T-helper 1 cell treated with Interleukin-12 subunit alpha and Interleukin-12 subunit beta and Interleukin-4 antibody, amounts not matched to agents 30 μg/mL and 1 μg/mL, for 36 hours (primary cell): Measurements from ENCODE around the gene CKS2.
A peak's percentile ranks its signal among the peaks of the same experiment; 100 is the strongest.
"Not testable (repeated sequence)": the region's sequence is repeated elsewhere in the genome, so short reads cannot be mapped to it uniquely, and the experiment has no call there.

Experiments
- H3K27ac Mint-ChIP-seq: one replicate; pipeline ENCODE4 v1.8.0; 2021; ENCODE audit warnings: mild to moderate bottlenecking, mixed read lengths
- H3K27me3 Mint-ChIP-seq: one replicate; pipeline ENCODE4 v1.8.0; 2021; ENCODE audit warnings: low read depth, mixed read lengths
- H3K36me3 Mint-ChIP-seq: one replicate; pipeline ENCODE4 v1.8.0; 2021; ENCODE audit warnings: low read depth, mixed read lengths
- H3K4me1 Mint-ChIP-seq: one replicate; pipeline ENCODE4 v1.8.0; 2021; ENCODE audit warnings: low read depth, mixed read lengths
- H3K4me3 Mint-ChIP-seq: one replicate; pipeline ENCODE4 v1.8.0; 2021; ENCODE audit warnings: mild to moderate bottlenecking, moderate library complexity, mixed read lengths
- H3K9me3 Mint-ChIP-seq: one replicate; pipeline ENCODE4 v1.8.0; 2021; ENCODE audit warnings: mixed read lengths

The CKS2 gene

DNA sequence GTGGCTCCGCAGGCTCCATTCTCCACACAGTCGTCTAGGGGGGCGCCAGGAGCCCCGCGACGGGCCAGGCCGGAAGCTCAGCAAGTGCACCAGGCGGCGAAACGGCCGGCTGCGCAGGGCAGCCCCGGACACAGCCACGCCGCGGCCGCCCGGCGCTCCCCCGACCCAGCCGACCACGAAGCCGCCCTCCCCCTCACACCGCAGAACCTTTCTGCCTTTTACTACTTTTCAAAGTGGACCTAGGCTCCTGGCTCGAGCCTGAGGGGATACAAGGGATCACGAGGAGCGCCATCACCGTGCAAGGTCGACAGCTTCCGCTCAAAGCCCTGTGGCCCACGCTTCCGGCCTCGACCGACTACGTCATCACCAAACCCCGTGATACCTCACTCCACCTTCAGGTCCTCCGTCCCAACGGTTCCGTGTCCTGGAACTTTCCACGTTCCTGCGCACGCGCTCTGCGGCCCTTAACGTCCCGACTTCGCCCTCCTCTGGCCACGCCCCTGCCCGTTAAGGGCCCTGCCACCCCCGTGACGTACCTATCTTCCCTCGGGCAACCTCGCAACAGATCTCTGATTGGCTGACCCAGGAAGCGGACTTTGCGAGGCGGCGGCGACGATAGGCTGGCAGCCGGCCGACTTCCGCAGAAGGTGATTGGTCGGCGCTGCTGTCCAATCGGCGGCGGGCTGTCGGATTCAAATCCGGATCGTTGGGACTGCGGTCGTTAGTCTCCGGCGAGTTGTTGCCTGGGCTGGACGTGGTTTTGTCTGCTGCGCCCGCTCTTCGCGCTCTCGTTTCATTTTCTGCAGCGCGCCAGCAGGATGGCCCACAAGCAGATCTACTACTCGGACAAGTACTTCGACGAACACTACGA is at the start of gene CKS2:
TSS of gene CKS2 (plus strand) at position 721 of the 871 bp plus-strand sequence. CDS start at position 819, 98 bp downstream.
- H3K27me3 Mint-ChIP-seq: peaks cover 6% of the 10 kb centered on the region
- peak within 1 kb of the TSS; percentile 100 for H3K27ac Mint-ChIP-seq
- peak within 1 kb of the TSS; percentile 98 for H3K4me3 Mint-ChIP-seq
- no peaks in the 10 kb centered on the region for H3K9me3 Mint-ChIP-seq
- peaks cover 41% of the 10 kb centered on the region for H3K4me1 Mint-ChIP-seq
- peaks cover 19% of the 10 kb centered on the region for H3K36me3 Mint-ChIP-seq

DNA sequence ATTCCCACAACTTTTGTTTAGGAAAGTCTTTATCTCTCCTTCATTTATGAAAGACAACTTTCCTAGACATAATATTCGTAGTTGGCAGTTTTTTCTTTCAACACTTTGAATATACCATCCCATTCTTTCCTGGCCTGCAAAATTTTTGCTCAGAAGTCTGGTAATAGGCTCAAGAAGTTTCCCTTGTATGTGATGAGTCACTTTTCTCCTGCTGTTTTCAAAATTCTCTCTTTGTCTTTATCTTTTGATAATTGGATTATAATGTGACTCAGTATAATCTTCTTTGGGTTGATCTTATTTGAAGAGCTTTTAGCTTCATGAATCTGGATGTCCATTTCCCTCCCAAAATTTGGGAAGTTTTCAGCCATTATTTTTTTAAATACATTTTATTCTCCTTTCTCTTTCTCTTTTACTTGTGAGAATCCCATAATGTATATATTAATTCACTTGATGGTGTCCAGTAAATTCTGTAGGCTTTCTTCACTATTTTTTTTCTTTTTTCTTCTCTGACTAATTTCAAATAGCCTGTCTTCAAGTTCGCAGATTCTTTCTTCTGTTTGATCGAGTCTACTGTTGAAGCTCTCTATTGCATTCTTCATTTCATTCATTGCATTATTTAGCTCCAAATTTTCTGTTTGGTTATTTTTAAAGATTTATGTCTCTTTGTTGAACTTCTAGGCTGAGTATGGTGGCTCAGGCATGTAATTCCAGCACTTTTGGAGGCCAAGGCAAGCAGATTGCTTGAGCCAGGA is 37.3 kb upstream of the CKS2 start:
- Mint-ChIP-seq H3K9me3 (peaks cover 45% of the 10 kb centered on the region), H3K4me3 (no peak overlapping the region), H3K36me3 (peaks cover 8% of the 10 kb centered on the region), H3K27ac (no peak overlapping the region), H3K27me3 (peaks cover 28% of the 10 kb centered on the region), H3K4me1 (peaks cover 11% of the 10 kb centered on the region)

DNA sequence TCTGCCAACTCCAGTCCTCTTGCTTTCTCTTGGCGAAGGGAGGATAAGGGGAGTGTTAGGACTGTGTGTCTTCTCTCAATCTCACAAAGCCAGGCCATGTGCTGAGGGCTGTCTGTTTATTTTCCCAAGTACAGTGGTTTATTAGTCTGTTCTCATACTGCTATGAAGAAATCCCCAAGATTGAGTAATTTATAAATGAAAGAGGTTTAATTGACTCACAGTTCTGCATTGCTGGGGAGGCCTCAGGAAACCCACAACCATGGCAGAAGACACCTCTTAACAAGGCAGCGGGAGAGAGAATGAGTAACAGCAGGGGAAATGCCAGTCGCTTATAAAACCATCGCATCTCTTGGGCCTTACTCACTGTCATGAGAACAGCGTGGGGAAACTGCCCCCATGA is 36.2 kb upstream of the CKS2 start:
- Mint-ChIP-seq H3K9me3 (peaks cover 45% of the 10 kb centered on the region), H3K4me1 (peaks cover 14% of the 10 kb centered on the region), H3K36me3 (peaks cover 8% of the 10 kb centered on the region), H3K27ac (no peak overlapping the region), H3K4me3 (no peak overlapping the region), H3K27me3 (peaks cover 27% of the 10 kb centered on the region)

DNA sequence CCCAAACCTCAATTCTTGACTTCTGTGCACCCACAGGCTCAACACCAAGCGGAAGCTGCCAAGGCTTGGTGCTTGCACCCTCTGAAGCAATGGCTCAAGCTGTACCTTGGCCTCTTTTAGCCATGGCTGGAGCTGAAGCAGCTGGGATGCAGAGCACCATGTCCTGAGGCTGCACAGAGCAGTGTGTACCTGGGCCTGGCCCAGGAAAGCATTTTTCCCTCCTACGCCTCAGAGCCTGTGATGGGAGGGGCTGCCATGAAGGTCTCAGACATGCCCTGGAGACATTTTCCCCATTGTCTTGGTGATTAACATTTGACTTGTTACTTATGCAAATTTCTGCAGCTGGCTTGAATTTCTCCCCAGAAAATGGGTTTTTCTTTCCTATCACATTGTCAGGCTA is 35.0 kb upstream of the CKS2 start:
- peaks cover 45% of the 10 kb centered on the region for H3K9me3 Mint-ChIP-seq
- peaks cover 15% of the 10 kb centered on the region for H3K27me3 Mint-ChIP-seq
- H3K4me3 Mint-ChIP-seq: not testable (repeated sequence)

DNA sequence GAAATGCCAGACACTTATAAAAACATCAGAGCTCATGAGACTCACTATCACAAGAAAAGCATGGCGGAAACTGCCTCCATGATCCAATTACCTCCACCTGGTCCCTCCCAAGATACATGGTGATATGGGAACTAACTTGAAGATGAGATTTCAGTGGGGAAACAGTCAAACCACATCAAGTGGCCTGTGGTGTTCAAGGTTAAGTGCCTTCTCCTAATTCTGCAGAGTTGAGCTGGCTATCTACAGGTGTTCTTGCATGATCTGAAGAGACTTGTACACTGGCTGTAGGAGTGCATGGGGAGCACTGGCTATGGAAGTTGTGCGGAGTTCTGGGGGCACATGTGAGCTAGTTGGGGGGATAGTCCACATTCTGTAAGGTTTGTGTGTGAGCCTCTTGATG is 34.0 kb upstream of the CKS2 start:
- Mint-ChIP-seq H3K36me3 (peaks cover 7% of the 10 kb centered on the region), H3K27me3 (peaks cover 10% of the 10 kb centered on the region), H3K27ac (no peak overlapping the region), H3K4me1 (peaks cover 14% of the 10 kb centered on the region), H3K4me3 (no peak overlapping the region), H3K9me3 (peaks cover 40% of the 10 kb centered on the region)

More for the DNA sequence above, 35.0 kb upstream of the CKS2 start:
- H3K4me1 Mint-ChIP-seq: peaks cover 14% of the 10 kb centered on the region
- not testable (repeated sequence) for H3K36me3 Mint-ChIP-seq, H3K27ac Mint-ChIP-seq

DNA sequence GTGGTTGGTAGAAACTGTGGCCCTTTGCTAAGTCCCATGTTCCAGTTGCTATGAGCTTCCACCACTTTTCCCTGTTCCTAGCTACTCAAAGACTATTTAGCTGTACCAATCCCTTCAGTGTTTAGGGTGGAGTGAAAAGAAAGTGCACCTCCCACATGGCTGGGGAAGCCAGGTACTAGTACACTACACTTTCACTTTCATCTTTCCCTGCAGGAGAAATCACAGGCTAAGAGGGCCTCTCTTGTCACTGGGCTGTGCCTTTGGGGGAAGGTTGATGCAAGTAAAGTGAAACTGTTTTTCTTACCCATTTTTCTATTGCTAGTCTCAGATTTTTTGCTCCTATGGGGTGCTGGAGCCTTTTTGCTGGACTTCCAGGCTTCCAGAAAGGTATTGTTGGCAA is 33.5 kb upstream of the CKS2 start:
- Mint-ChIP-seq H3K9me3 (peaks cover 39% of the 10 kb centered on the region), H3K4me1 (peaks cover 14% of the 10 kb centered on the region), H3K27ac (no peak overlapping the region), H3K36me3 (peaks cover 7% of the 10 kb centered on the region), H3K27me3 (peaks cover 11% of the 10 kb centered on the region), H3K4me3 (no peak overlapping the region)

DNA sequence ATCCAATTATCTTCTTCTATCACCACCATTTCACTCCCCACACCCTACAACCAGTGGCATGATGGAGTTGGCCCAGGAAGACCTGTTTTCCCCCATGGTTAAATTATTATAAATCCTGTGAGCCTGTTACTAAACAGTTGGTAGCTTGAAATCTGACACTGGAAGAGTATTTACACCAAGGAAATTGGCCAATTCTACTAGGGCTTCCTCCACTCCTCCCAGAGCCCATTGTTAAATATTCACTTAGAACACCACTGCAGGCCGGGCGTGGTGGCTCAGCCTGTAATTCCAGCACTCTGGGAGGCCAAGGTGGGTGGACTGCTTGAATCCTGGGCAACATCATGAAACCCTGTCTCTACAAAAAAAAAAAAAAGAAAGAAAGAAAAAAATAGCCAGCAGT is 32.4 kb upstream of the CKS2 start:
- H3K36me3 Mint-ChIP-seq: peaks cover 7% of the 10 kb centered on the region
- H3K27ac Mint-ChIP-seq: no peak overlapping the region
- peaks cover 11% of the 10 kb centered on the region for H3K27me3 Mint-ChIP-seq
- H3K4me1 Mint-ChIP-seq: peaks cover 14% of the 10 kb centered on the region
- peaks cover 28% of the 10 kb centered on the region for H3K9me3 Mint-ChIP-seq
- H3K4me3 Mint-ChIP-seq: no peak overlapping the region

DNA sequence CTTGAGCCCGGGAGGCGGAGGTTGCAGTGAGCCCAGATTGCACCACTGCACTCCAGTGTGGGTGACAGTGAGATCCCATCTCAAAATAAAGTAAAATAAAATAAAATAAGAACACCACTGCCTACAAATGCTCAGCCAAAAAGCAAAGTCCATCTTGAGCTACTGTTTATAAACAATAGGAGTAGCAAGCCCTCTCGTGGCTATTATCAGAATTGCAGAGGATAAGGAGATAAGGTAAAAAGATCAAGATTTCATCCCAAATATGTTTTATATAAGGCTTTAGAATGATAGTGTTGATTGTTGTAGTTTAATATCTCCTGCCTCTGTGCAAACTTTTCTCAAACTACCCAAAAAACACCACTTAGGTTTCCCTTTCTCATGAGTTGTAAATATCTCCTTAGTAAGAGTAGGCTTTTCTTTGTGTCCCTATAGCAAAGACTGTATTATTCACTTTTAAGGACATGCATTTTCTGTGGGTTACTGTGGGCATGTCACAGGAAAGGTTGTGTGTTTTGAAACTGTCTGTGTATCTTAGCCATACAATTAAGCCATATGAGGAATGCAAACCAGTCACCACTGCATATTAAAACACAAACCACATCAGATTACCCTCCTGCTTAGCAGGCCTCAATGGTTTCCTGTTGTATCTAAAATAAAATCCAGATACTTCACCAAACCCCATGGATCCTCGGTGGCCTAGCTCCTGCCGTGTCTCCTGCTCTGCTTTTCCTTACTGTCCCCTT is 31.8 kb upstream of the CKS2 start:
- Mint-ChIP-seq H3K9me3 (peaks cover 22% of the 10 kb centered on the region), H3K4me1 (peaks cover 14% of the 10 kb centered on the region), H3K27ac (no peak overlapping the region), H3K36me3 (peaks cover 5% of the 10 kb centered on the region), H3K27me3 (peaks cover 11% of the 10 kb centered on the region), H3K4me3 (no peak overlapping the region)

DNA sequence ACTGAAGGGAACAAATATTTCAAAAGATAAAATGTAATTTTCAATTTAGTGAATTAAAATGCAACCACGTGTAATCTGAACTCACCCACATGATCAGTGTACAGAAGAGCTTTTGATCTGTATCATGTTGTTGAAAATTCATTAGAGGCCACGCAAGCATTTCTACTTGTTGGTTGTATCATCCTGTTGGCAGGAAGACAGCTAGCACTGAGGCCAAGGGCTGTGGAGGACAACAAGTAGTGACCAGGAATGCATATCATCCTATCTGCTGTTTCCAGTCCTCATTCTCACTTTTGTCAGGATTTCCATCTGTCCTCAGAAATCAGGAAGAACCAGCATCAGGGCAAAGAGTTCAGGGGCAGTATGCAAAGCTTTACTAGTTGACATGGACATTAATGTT is 29.9 kb upstream of the CKS2 start:
- H3K9me3 Mint-ChIP-seq: peaks cover 9% of the 10 kb centered on the region
- peaks cover 1% of the 10 kb centered on the region for H3K36me3 Mint-ChIP-seq
- H3K4me3 Mint-ChIP-seq: no peak overlapping the region
- H3K4me1 Mint-ChIP-seq: peaks cover 14% of the 10 kb centered on the region
- H3K27me3 Mint-ChIP-seq: peaks cover 11% of the 10 kb centered on the region
- H3K27ac Mint-ChIP-seq: no peak overlapping the region

DNA sequence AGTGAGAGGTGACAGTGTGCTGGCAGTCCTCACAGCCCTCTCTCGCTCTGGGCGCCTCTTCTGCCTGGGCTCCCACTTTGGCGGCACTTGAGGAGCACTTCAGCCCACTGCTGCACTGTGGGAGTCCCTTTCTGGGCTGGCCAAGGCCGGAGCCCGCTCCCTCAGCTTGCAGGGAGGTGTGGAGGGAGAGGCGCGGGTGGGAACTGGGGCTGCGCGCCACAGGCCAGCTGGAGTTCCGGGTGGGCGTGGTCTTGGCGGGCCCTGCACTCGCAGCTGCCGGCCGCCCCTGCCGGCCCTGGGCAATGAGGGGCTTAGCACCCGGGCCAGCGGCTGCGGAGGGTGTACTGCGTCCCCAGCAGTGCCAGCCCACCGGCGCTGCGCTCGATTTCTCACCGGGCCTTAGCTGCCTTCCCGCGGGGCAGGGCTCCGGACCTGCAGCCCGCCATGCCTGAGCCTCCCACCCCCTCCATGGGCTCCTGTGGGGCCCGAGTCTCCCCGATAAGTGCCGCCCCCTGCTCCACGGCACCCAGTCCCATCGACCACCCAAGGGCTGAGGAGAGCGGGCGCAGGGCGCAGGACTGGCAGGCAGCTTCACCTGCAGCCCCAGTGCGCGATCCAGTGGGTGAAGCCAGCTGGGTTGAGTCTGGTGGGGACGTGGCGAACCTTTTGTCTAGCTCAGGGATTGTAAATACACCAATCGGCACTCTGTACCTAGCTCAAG is 28.6 kb upstream of the CKS2 start:
- not testable (repeated sequence) for H3K4me1 Mint-ChIP-seq, H3K27me3 Mint-ChIP-seq, H3K27ac Mint-ChIP-seq, H3K36me3 Mint-ChIP-seq, H3K9me3 Mint-ChIP-seq, H3K4me3 Mint-ChIP-seq

DNA sequence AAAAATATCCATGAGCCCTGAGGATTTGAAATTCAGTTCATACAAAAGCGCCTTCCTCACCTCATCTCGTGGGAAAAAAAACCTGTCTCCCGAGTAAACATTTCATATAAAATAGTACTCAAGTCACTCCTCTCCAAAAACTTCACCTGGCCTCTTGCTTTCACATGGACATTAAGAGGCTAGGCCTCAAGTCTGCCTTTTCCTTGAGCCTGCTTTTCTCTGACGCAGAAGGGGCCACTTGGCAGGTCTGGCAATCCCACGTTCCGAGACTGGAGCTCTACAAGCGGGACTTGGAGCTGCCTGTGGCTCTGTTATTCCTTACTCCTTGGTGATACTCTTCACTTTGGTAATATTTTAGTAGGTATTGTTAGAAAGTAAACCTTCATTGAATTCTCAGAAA is 26.9 kb upstream of the CKS2 start:
- H3K36me3 Mint-ChIP-seq: no peaks in the 10 kb centered on the region
- H3K4me3 Mint-ChIP-seq: no peak overlapping the region
- peaks cover 3% of the 10 kb centered on the region for H3K4me1 Mint-ChIP-seq
- no peak overlapping the region for H3K27ac Mint-ChIP-seq
- no peaks in the 10 kb centered on the region for H3K9me3 Mint-ChIP-seq
- H3K27me3 Mint-ChIP-seq: peaks cover 9% of the 10 kb centered on the region

DNA sequence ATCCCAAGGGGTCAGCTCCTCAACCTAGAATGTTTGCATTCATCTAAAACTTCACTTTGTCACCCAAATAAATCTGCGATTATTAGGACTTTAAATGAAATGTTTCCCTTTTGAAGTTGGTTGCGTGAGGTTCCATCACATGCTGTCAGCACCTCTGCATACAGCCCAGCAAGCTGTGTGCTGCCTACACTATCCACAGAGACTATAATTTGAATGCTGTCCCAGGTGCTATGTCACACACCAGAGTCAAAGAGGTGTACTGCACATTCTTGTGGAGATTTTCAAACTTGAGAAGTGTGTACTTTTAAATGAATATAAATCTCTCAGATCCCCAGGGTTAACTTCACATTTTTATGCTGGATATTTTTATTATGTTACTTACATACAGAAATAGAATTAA is 19.3 kb upstream of the CKS2 start:
- no peak overlapping the region for H3K27ac Mint-ChIP-seq
- H3K4me3 Mint-ChIP-seq: no peak overlapping the region
- peaks cover 6% of the 10 kb centered on the region for H3K9me3 Mint-ChIP-seq
- peaks cover 30% of the 10 kb centered on the region for H3K27me3 Mint-ChIP-seq
- H3K4me1 Mint-ChIP-seq: no peaks in the 10 kb centered on the region
- no peaks in the 10 kb centered on the region for H3K36me3 Mint-ChIP-seq

DNA sequence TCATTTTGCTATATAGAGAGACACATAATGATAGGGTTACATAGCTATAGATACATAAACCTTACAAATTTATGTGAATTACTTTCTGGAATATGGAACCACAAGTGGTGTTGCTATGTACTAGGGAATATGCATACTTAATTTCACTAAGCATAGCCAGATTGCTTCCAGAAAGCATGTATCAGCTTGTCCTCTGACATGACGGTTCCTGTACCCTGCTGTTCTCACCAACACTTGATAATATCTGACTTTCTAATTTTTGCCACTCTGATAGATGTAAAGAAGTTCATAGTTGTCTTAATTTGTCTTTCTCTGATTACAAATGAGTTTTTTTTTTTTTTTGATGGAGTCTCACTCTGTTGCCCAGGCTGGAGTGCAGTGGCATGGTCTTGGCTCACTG is 18.0 kb upstream of the CKS2 start:
- Mint-ChIP-seq H3K27ac (no peak overlapping the region), H3K36me3 (no peaks in the 10 kb centered on the region), H3K4me3 (no peak overlapping the region), H3K9me3 (peaks cover 6% of the 10 kb centered on the region), H3K4me1 (no peaks in the 10 kb centered on the region), H3K27me3 (peaks cover 32% of the 10 kb centered on the region)

DNA sequence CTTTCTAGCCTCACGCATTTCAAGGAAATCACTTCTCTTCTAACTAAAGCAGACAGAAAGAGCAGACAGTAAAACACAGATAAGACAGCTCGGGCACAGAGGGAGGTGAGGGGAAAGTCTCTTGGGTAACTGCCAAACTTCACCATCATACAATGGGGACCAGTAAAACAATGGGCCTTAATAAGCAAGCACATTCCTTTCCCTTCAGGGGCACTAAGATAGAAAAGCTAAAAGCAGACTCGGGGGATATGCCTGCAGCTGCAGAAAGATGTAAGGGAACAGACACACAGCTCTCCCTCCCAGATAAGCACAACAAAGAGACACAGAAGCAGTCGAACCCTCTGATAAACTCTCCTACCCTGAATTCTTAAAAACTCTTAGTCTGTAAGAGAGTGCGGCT is 15.6 kb upstream of the CKS2 start:
- Mint-ChIP-seq H3K4me1 (no peaks in the 10 kb centered on the region), H3K4me3 (no peak overlapping the region), H3K36me3 (no peaks in the 10 kb centered on the region), H3K27me3 (peaks cover 28% of the 10 kb centered on the region), H3K27ac (no peak overlapping the region), H3K9me3 (peaks cover 6% of the 10 kb centered on the region)
